ENCODE data around the gene CD19. TPM values are rescaled to one million over a fixed set of nuclear protein-coding genes. Genes with fewer than 3 reads are reported as not detected.

Gene CD19
- total RNA-seq, 2 experiments from 2014 or later, result 131 to 139 TPM

GRCh38 chr16:28923652-28924398 lies 7.9 kb upstream of the CD19 start:
- Histone ChIP-seq H3K9me2 (ENCODE audit: insufficient read depth, low read length) (no peaks in the 10 kb centered on the region), H3K4me1 (ENCODE audit: insufficient read depth, low read length, poor library complexity, severe bottlenecking) (peaks cover 59% of the 10 kb centered on the region), H3K4me2 (ENCODE audit: low read length) (peak overlapping the region; percentile 100), H3K79me2 (ENCODE audit: insufficient read depth, low read depth, low read length) (peaks cover 29% of the 10 kb centered on the region; the same call in 1 of the 2 replicates), H4K20me1 (ENCODE audit: insufficient read depth, low read length) (no peaks in the 10 kb centered on the region), H3K27ac (ENCODE audit: low read depth, low read length, poor library complexity, severe bottlenecking) (peak overlapping the region; percentile 100), H3K4me3 (ENCODE audit: low read depth, low read length, poor library complexity, severe bottlenecking) (peak overlapping the region; percentile 77), H3K9me3 (ENCODE audit: low read length) (peaks cover 6% of the 10 kb centered on the region; the same call in 1 of the 2 replicates), H3K36me3 (ENCODE audit: insufficient read depth, low read length) (peaks cover 41% of the 10 kb centered on the region), H2AFZ (ENCODE audit: low read length) (no peak overlapping the region)
- TF ChIP-seq, protein P1, sequence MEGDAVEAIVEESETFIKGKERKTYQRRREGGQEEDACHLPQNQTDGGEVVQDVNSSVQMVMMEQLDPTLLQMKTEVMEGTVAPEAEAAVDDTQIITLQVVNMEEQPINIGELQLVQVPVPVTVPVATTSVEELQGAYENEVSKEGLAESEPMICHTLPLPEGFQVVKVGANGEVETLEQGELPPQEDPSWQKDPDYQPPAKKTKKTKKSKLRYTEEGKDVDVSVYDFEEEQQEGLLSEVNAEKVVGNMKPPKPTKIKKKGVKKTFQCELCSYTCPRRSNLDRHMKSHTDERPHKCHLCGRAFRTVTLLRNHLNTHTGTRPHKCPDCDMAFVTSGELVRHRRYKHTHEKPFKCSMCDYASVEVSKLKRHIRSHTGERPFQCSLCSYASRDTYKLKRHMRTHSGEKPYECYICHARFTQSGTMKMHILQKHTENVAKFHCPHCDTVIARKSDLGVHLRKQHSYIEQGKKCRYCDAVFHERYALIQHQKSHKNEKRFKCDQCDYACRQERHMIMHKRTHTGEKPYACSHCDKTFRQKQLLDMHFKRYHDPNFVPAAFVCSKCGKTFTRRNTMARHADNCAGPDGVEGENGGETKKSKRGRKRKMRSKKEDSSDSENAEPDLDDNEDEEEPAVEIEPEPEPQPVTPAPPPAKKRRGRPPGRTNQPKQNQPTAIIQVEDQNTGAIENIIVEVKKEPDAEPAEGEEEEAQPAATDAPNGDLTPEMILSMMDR (conservative IDR thresholded peaks at IDR 0.05; ENCODE audit: low read length), result no peak
- TF ChIP-seq EZH2phosphoT487 (IDR thresholded peaks at IDR 0.05; ENCODE audit: borderline replicate concordance, low read depth, low read length), result no peak
- intact Hi-C loops (cut with micrococcal nuclease; ENCODE audit: unreplicated experiment), result loop anchor here (1.0 to 2.0 kb wide), 3 partner anchors 8 to 21 kb away; no protein-coding TSS in a partner anchor
- peak; percentile 94 for DNase-seq (ENCODE audit: low spot score)
- TSS peak; percentile 68 for BruUV-seq (replicated peaks)
- POLR2A ChIA-PET, result interaction anchor here (0.6 to 3.1 kb wide), 13 partner anchors 8 to 112 kb away, joined by 3 to 37 read pairs (median 5); partner anchors contain the start of genes ATXN2L, CD19 and SH2B1
- CTCF ChIA-PET (ENCODE audit: unreplicated experiment), result interaction anchor here (0.7 to 2.6 kb wide), 5 partner anchors 9 to 39 kb away, joined by 4 to 18 read pairs (median 8); no protein-coding TSS in a partner anchor

GRCh38 chr16:28924399-28924761 lies 7.4 kb upstream of the CD19 start:
- no peak for TF ChIP-seq EZH2phosphoT487 (IDR thresholded peaks at IDR 0.05; ENCODE audit: borderline replicate concordance, low read depth, low read length)
- TF ChIP-seq, protein P1 (conservative IDR thresholded peaks at IDR 0.05; ENCODE audit: low read length), result 0 out of 2 replicates have a peak, but pooled peaks have one; percentile 29
- peak overlapping the region; percentile 77 for H3K4me3 ChIP-seq (ENCODE audit: low read depth, low read length, poor library complexity, severe bottlenecking)
- peaks cover 65% of the 10 kb centered on the region for H3K4me1 ChIP-seq (ENCODE audit: insufficient read depth, low read length, poor library complexity, severe bottlenecking)
- H3K9me3 ChIP-seq (ENCODE audit: low read length), result peaks cover 6% of the 10 kb centered on the region; the same call in 1 of the 2 replicates
- H3K79me2 ChIP-seq (ENCODE audit: insufficient read depth, low read depth, low read length), result peaks cover 29% of the 10 kb centered on the region; the same call in 1 of the 2 replicates
- BruUV-seq (replicated peaks), result no TSS peak
- no peak overlapping the region for H2AFZ ChIP-seq (ENCODE audit: low read length)
- no peaks in the 10 kb centered on the region for H3K9me2 ChIP-seq (ENCODE audit: insufficient read depth, low read length)
- DNase-seq (ENCODE audit: low spot score), result no peak
- no peaks in the 10 kb centered on the region for H4K20me1 ChIP-seq (ENCODE audit: insufficient read depth, low read length)
- H3K27ac ChIP-seq (ENCODE audit: low read depth, low read length, poor library complexity, severe bottlenecking), result peak overlapping the region; percentile 100
- ChIA-PET POLR2A (interaction anchor here (0.6 to 3.1 kb wide), 9 partner anchors 8 to 113 kb away, joined by 3 to 37 read pairs (median 9); partner anchors contain the start of genes CD19 and SH2B1), CTCF (ENCODE audit: unreplicated experiment) (interaction anchor here (1.3 to 2.6 kb wide), 4 partner anchors 8 to 20 kb away, joined by 8 to 18 read pairs (median 12); no protein-coding TSS in a partner anchor)
- intact Hi-C loops (cut with micrococcal nuclease; ENCODE audit: unreplicated experiment), result loop anchor here (1.0 to 2.0 kb wide), 3 partner anchors 8 to 20 kb away; no protein-coding TSS in a partner anchor
- peaks cover 36% of the 10 kb centered on the region for H3K36me3 ChIP-seq (ENCODE audit: insufficient read depth, low read length)
- H3K4me2 ChIP-seq (ENCODE audit: low read length), result peak overlapping the region; percentile 100
